ENCODE results near the gene CCK.

CCK gene

GRCh38 chr3:42277676-42278075 is 11.7 kb upstream of the CCK start:
- no peak for TF ChIP-seq CTCF (IDR thresholded peaks at IDR 0.05; ENCODE audit: borderline replicate concordance, insufficient read depth, low read depth, low read length)
- H3K4me3 ChIP-seq (ENCODE audit: low read depth, low read length), result no peak overlapping the region

- TF ChIP-seq CTCF (IDR thresholded peaks at IDR 0.05; ENCODE audit: borderline replicate concordance, insufficient read depth, low read depth, low read length), result no peak
- no peak overlapping the region for H3K4me3 ChIP-seq (ENCODE audit: low read depth, low read length)
Measured at GRCh38 chr3:42276141-42277132, 10.5 kb upstream of the CCK start.

GRCh38 chr3:42275217-42275616 is 9.2 kb upstream of the CCK start:
- no peak overlapping the region for H3K4me3 ChIP-seq (ENCODE audit: low read depth, low read length)
- no peak for TF ChIP-seq CTCF (IDR thresholded peaks at IDR 0.05; ENCODE audit: borderline replicate concordance, insufficient read depth, low read depth, low read length)

- no peak overlapping the region for H3K4me3 ChIP-seq (ENCODE audit: low read depth, low read length)
- no peak for TF ChIP-seq CTCF (IDR thresholded peaks at IDR 0.05; ENCODE audit: borderline replicate concordance, insufficient read depth, low read depth, low read length)
Measured at GRCh38 chr3:42274266-42274665, 8.3 kb upstream of the CCK start.

GRCh38 chr3:42273361-42273760 is 7.4 kb upstream of the CCK start:
- no peak overlapping the region for H3K4me3 ChIP-seq (ENCODE audit: low read depth, low read length)
- TF ChIP-seq CTCF (IDR thresholded peaks at IDR 0.05; ENCODE audit: borderline replicate concordance, insufficient read depth, low read depth, low read length), result no peak

- H3K4me3 ChIP-seq (ENCODE audit: low read depth, low read length), result no peak overlapping the region
- no peak for TF ChIP-seq CTCF (IDR thresholded peaks at IDR 0.05; ENCODE audit: borderline replicate concordance, insufficient read depth, low read depth, low read length)
Measured at GRCh38 chr3:42271786-42272185, 5.8 kb upstream of the CCK start.

GRCh38 chr3:42270561-42270960 is 4.6 kb upstream of the CCK start:
- H3K4me3 ChIP-seq (ENCODE audit: low read depth, low read length), result no peak overlapping the region
- TF ChIP-seq CTCF (IDR thresholded peaks at IDR 0.05; ENCODE audit: borderline replicate concordance, insufficient read depth, low read depth, low read length), result no peak
